Body of pancreas (tissue), 4 donors: Measurements from ENCODE around the gene LSM8.

Experiments
- CTCF ChIP-seq, 7 experiments: fragments of 450-650 bp in 4 of 7; fragments of 200-600 bp in 3 of 7; sonication (generic) in 3 of 7; IDR thresholded peaks; one replicate each; pipeline ENCODE4 v1.5.1; 2016 to 2019; ENCODE audit warnings: antibody characterized with exemption in 7 of 7
- POLR2A ChIP-seq, 3 donors: fragments of 450-650 bp; IDR thresholded peaks; one replicate each; pipeline ENCODE4 v1.6.1; 2016; ENCODE audit warnings: antibody characterized with exemption in 3 of 3, mild to moderate bottlenecking in 2 of 3

- TF ChIP-seq CTCF (IDR thresholded peaks at IDR 0.05) (no peak), POLR2A (IDR thresholded peaks at IDR 0.05) (no peak)
Measured at GRCh38 chr7:118217210-118217619, 33.3 kb downstream of the LSM8 start.
